Effector memory CD8-positive, alpha-beta T cell (primary cell): Measurements from ENCODE around the gene RPS23.

ENCODE experiments used
- ATAC-seq: fragments of 150-1000 bp; cut with Tn5 transposase; replicated peaks from 2 replicates; pipeline ENCODE4 v1.10.0; 2021; ENCODE audit warnings: mild to moderate bottlenecking, moderate library complexity
- DNase-seq, 3 experiments: peaks; one replicate each; pipeline ENCODE4 v3.0.0; 2021
- H3K27ac Mint-ChIP-seq, 2 donors: one replicate each; pipeline ENCODE4 v1.8.0; 2022; ENCODE audit warnings: mild to moderate bottlenecking in 2 of 2, mixed read lengths in 2 of 2, moderate library complexity in 2 of 2
- H3K27me3 Mint-ChIP-seq, 2 donors: one replicate each; pipeline ENCODE4 v1.8.0; 2022; ENCODE audit warnings: mixed read lengths in 2 of 2
- H3K36me3 Mint-ChIP-seq: one replicate; pipeline ENCODE4 v1.8.0; 2022; ENCODE audit warnings: mild to moderate bottlenecking, moderate library complexity, mixed read lengths; ENCODE audit not compliant: insufficient read depth
- H3K4me1 Mint-ChIP-seq, 2 donors: one replicate each; pipeline ENCODE4 v1.8.0; 2022; ENCODE audit warnings: low read depth in 2 of 2, mixed read lengths in 2 of 2
- H3K4me3 Mint-ChIP-seq, 2 donors: one replicate each; pipeline ENCODE4 v1.8.0; 2022; ENCODE audit warnings: mild to moderate bottlenecking in 2 of 2, mixed read lengths in 2 of 2, moderate library complexity in 2 of 2
- H3K9me3 Mint-ChIP-seq, 2 donors: one replicate each; pipeline ENCODE4 v1.8.0; 2022; ENCODE audit warnings: mixed read lengths in 2 of 2

Gene RPS23

GRCh38 chr5:82255844-82256243 is 22.3 kb downstream of the RPS23 start:
- DNase-seq, result no peak
- Mint-ChIP-seq H3K27me3 (no peaks in the 10 kb centered on the region), H3K27ac (no peak overlapping the region), H3K36me3 (no peaks in the 10 kb centered on the region), H3K4me1 (no peaks in the 10 kb centered on the region), H3K4me3 (no peak overlapping the region), H3K9me3 (no peaks in the 10 kb centered on the region)
- no peak for ATAC-seq

- no peak overlapping the region for H3K27ac Mint-ChIP-seq
- H3K36me3 Mint-ChIP-seq, result no peaks in the 10 kb centered on the region
- H3K4me3 Mint-ChIP-seq, result no peak overlapping the region
- ATAC-seq, result no peak
- H3K9me3 Mint-ChIP-seq, result peaks cover 1 to 4% of the 10 kb centered on the region in 2 donors
- DNase-seq, result no peak
- no peaks in the 10 kb centered on the region for H3K27me3 Mint-ChIP-seq
- H3K4me1 Mint-ChIP-seq, result no peaks in the 10 kb centered on the region
Observed at GRCh38 chr5:82252744-82253143, 25.4 kb downstream of the RPS23 start.

- H3K4me3 Mint-ChIP-seq, result no peak overlapping the region
- no peaks in the 10 kb centered on the region for H3K27me3 Mint-ChIP-seq
- no peak for DNase-seq
- H3K9me3 Mint-ChIP-seq, result peaks cover 4 to 11% of the 10 kb centered on the region in 2 donors
- H3K4me1 Mint-ChIP-seq, result no peaks in the 10 kb centered on the region
- no peak overlapping the region for H3K27ac Mint-ChIP-seq
- H3K36me3 Mint-ChIP-seq, result no peaks in the 10 kb centered on the region
- no peak for ATAC-seq
Observed at GRCh38 chr5:82246960-82247574, 31.1 kb downstream of the RPS23 start.

- DNase-seq, result no peak
- Mint-ChIP-seq H3K9me3 (peaks cover 4 to 11% of the 10 kb centered on the region in 2 donors), H3K4me3 (no peak overlapping the region), H3K27me3 (no peaks in the 10 kb centered on the region), H3K27ac (no peak overlapping the region), H3K4me1 (no peaks in the 10 kb centered on the region), H3K36me3 (no peaks in the 10 kb centered on the region)
- ATAC-seq, result no peak
Observed at GRCh38 chr5:82244854-82245635, 33.1 kb downstream of the RPS23 start.

GRCh38 chr5:82244151-82244550 is 34.0 kb downstream of the RPS23 start:
- H3K27me3 Mint-ChIP-seq, result no peaks in the 10 kb centered on the region
- no peaks in the 10 kb centered on the region for H3K4me1 Mint-ChIP-seq
- no peak overlapping the region for H3K4me3 Mint-ChIP-seq
- peaks cover 4 to 11% of the 10 kb centered on the region in 2 donors for H3K9me3 Mint-ChIP-seq
- no peak for ATAC-seq
- H3K36me3 Mint-ChIP-seq, result no peaks in the 10 kb centered on the region
- DNase-seq, result no peak
- no peak overlapping the region for H3K27ac Mint-ChIP-seq

- no peaks in the 10 kb centered on the region for H3K4me1 Mint-ChIP-seq
- H3K9me3 Mint-ChIP-seq, result no peaks in the 10 kb centered on the region
- no peak overlapping the region for H3K4me3 Mint-ChIP-seq
- no peak overlapping the region for H3K27ac Mint-ChIP-seq
- no peaks in the 10 kb centered on the region for H3K27me3 Mint-ChIP-seq
- H3K36me3 Mint-ChIP-seq, result no peaks in the 10 kb centered on the region
- DNase-seq (no peak), ATAC-seq (no peak)
Observed at GRCh38 chr5:82234885-82235284, 43.3 kb downstream of the RPS23 start.

GRCh38 chr5:82225525-82226172 is 52.5 kb downstream of the RPS23 start:
- DNase-seq (peak; percentile 57 to 70 (median 62)), ATAC-seq (peak; percentile 93)
- Mint-ChIP-seq H3K36me3 (no peaks in the 10 kb centered on the region), H3K9me3 (no peaks in the 10 kb centered on the region), H3K4me3 (no peak overlapping the region), H3K4me1 (peaks cover 2 to 4% of the 10 kb centered on the region in 2 donors), H3K27me3 (no peaks in the 10 kb centered on the region), H3K27ac (no peak overlapping the region)
